NB4 (cell line): ENCODE measurements around the gene C11orf52.

Experiments
- CTCF ChIP-seq: IDR thresholded peaks from one replicate; pipeline ENCODE4 v1.5.1; 2012; ENCODE audit warnings: low read depth, low read length
- MAX ChIP-seq: IDR thresholded peaks from 2 replicates; pipeline ENCODE4 v1.6.1; 2011; ENCODE audit warnings: low read depth, low read length
- MYC ChIP-seq: IDR thresholded peaks from 2 replicates; pipeline ENCODE4 v1.6.1; 2011; ENCODE audit warnings: low read depth, low read length
- POLR2A ChIP-seq: IDR thresholded peaks from 2 replicates; pipeline ENCODE4 v1.6.1; 2011; ENCODE audit warnings: mild to moderate bottlenecking; ENCODE audit not compliant: insufficient read length; ENCODE audit errors: extremely low read depth

- TF ChIP-seq CTCF (no peak), POLR2A (no peak), MYC (peak; percentile 5; the same call in 1 of the 2 replicates), MAX (no peak)
These were observed 20.0 kb downstream of the C11orf52 start for GRCh38 chr11:111938687-111939160.
